Measurements from ENCODE around the gene GRIK4. TPM values are rescaled to one million over a fixed set of nuclear protein-coding genes. Genes with fewer than 3 reads are reported as not detected.

Gene GRIK4
- total RNA-seq, 1 experiment from 2014 or later: 3.3 TPM

- no peaks in the 10 kb centered on the region for H3K9me3 Mint-ChIP-seq
- H3K36me3 Mint-ChIP-seq: no peaks in the 10 kb centered on the region
- no peak for DNase-seq (ENCODE audit: low spot score)
- H3K4me3 Mint-ChIP-seq: no peak overlapping the region
- H3K27me3 Mint-ChIP-seq (ENCODE audit: low read depth): peaks cover 7% of the 10 kb centered on the region; the same call in 1 of the 2 replicates
- ChIA-PET CTCF (interaction anchor here (2.1 kb wide), 1 partner anchor 65 kb away, joined by 6 read pairs; no protein-coding TSS in a partner anchor), POLR2A (no interaction called here)
- H3K27ac Mint-ChIP-seq: no peak overlapping the region
- TF ChIP-seq GABPB1 (CRISPR knock-in tag; IDR thresholded peaks at IDR 0.05) (no peak), NFE2L1 (CRISPR knock-in tag; IDR thresholded peaks at IDR 0.05) (no peak), CBFB (CRISPR knock-in tag; IDR thresholded peaks at IDR 0.05; ENCODE audit: low read depth) (no peak)
- ATAC-seq: no peak
- peaks cover 27% of the 10 kb centered on the region for H3K4me1 Mint-ChIP-seq
These were observed 237.8 kb downstream of the GRIK4 start for GRCh38 chr11:120749395-120749794.

GRCh38 chr11:120750647-120751549 is 239.3 kb downstream of the GRIK4 start:
- peaks cover 11% of the 10 kb centered on the region for H3K27me3 Mint-ChIP-seq (ENCODE audit: low read depth)
- no peaks in the 10 kb centered on the region for H3K9me3 Mint-ChIP-seq
- no peak for DNase-seq (ENCODE audit: low spot score)
- H3K36me3 Mint-ChIP-seq: no peaks in the 10 kb centered on the region
- H3K4me1 Mint-ChIP-seq: peaks cover 17% of the 10 kb centered on the region
- H3K4me3 Mint-ChIP-seq: no peak overlapping the region
- ATAC-seq: no peak
- ChIA-PET POLR2A (interaction anchor here (0.7 kb wide), 1 partner anchor 45 kb away, joined by 12 read pairs; no protein-coding TSS in a partner anchor), CTCF (interaction anchor here (0.9 to 1.7 kb wide), 3 partner anchors 35 to 66 kb away, joined by 3 to 6 read pairs (median 4); no protein-coding TSS in a partner anchor)
- H3K27ac Mint-ChIP-seq: no peak overlapping the region
- TF ChIP-seq STAT6 (CRISPR knock-in tag; conservative IDR thresholded peaks at IDR 0.05; ENCODE audit: low read depth) (no peak), E2F4 (CRISPR knock-in tag; IDR thresholded peaks at IDR 0.05; ENCODE audit: borderline replicate concordance, low read depth) (no peak), MYBL2 (CRISPR knock-in tag; IDR thresholded peaks at IDR 0.05) (no peak), ZNF425 (CRISPR knock-in tag; conservative IDR thresholded peaks at IDR 0.05) (no peak), ZNF416 (CRISPR knock-in tag; IDR thresholded peaks at IDR 0.05) (no peak), ZNF532 (CRISPR knock-in tag; IDR thresholded peaks at IDR 0.05; ENCODE audit: borderline replicate concordance) (no peak), ZNF281 (CRISPR knock-in tag; IDR thresholded peaks at IDR 0.05) (no peak), RORB (CRISPR knock-in tag; IDR thresholded peaks at IDR 0.05) (no peak), ARID4B (CRISPR knock-in tag; IDR thresholded peaks at IDR 0.05; ENCODE audit: borderline replicate concordance) (no peak), SOX15 (CRISPR knock-in tag; IDR thresholded peaks at IDR 0.05) (no peak)

Data from WTC11 (cell line).